Sigmoid colon (tissue), 7 donors: ENCODE measurements around the gene SUGCT. TPM values are rescaled to one million over a fixed set of nuclear protein-coding genes. Genes with fewer than 3 reads are reported as not detected.
A peak's percentile ranks its signal among the peaks of the same experiment; 100 is the strongest.
"Not testable (repeated sequence)": the region's sequence is repeated elsewhere in the genome, so short reads cannot be mapped to it uniquely, and the experiment has no call there.

Experiments used
- DNase-seq: peaks from one replicate; pipeline ENCODE4 v3.0.0-alpha.2; 2019
- H3K27ac ChIP-seq, 4 donors: fragments of 200-600 bp; sonication (generic); one replicate each; pipeline ENCODE4 v1.5.1; 2016 to 2019; ENCODE audit warnings: mild to moderate bottlenecking in 1 of 4
- H3K27me3 ChIP-seq, 3 donors: fragments of 200-600 bp; sonication (generic); one replicate each; pipeline ENCODE4 v1.5.1; 2019; ENCODE audit warnings: mild to moderate bottlenecking in 1 of 3
- H3K36me3 ChIP-seq, 4 donors: fragments of 200-600 bp; sonication (generic); one replicate each; pipeline ENCODE4 v1.5.1; 2016 to 2019
- H3K4me1 ChIP-seq, 4 donors: fragments of 200-600 bp; sonication (generic); one replicate each; pipeline ENCODE4 v1.5.1; 2017 to 2019
- H3K4me3 ChIP-seq, 4 donors: fragments of 200-600 bp; sonication (generic); one replicate each; pipeline ENCODE4 v1.5.1; 2017 to 2019; ENCODE audit warnings: mild to moderate bottlenecking in 2 of 4, moderate library complexity in 1 of 4
- H3K9me3 ChIP-seq, 4 donors: fragments of 200-600 bp in 3 of 4; sonication (generic) in 3 of 4; one replicate each; pipeline versions ENCODE4 v1.5.1 to v1.6.1; 2013 to 2019
- CTCF ChIP-seq, 4 experiments: fragments of 450-650 bp in 3 of 4; fragments of 200-600 bp in 1 of 4; IDR thresholded peaks; one replicate each; pipeline ENCODE4 v1.5.1; 2016 to 2019; ENCODE audit warnings: antibody characterized with exemption in 4 of 4, mild to moderate bottlenecking in 3 of 4, moderate library complexity in 2 of 4
- EP300 ChIP-seq, 4 donors: sonication (generic); formaldehyde crosslinking; IDR thresholded peaks; one replicate each; pipeline ENCODE4 v1.6.1; 2017; ENCODE audit warnings: antibody characterized with exemption in 4 of 4
- POLR2A ChIP-seq, 2 donors: fragments of 450-650 bp; IDR thresholded peaks; one replicate each; pipeline ENCODE4 v1.6.1; 2016; ENCODE audit warnings: antibody characterized with exemption in 2 of 2, mild to moderate bottlenecking in 2 of 2, moderate library complexity in 2 of 2
- POLR2AphosphoS5 ChIP-seq, 4 donors: sonication (generic); formaldehyde crosslinking; IDR thresholded peaks; one replicate each; pipeline ENCODE4 v1.6.1; 2017; ENCODE audit warnings: antibody characterized with exemption in 4 of 4
- WGBS, 2 donors: extraction: QIAGEN DNeasy Blood & Tissue Kit; methylation state at CpG; one replicate each; pipeline ENCODE4 v1.1.7; 2013; 5-methylcytosine and 5-hydroxymethylcytosine counted together
- intact Hi-C: fragments of 100-400 bp; cut with DNase I; formaldehyde crosslinking; loops from one replicate; pipeline ENCODE4 v1.15.1; 2023
- polyA plus RNA-seq, 3 donors: library from polyadenylated mRNA; stranded (reverse); fragments of 200-250 nt; gene quantifications; one replicate each; pipeline ENCODE4 v1.2.3, GENCODE V29; 2013
- total RNA-seq, 4 donors: library from RNA; depleted of rRNA; stranded (reverse); fragments of >200 nt; gene quantifications; one replicate each; pipeline ENCODE4 v1.1.0, GENCODE V29; 2016
- donor health status: healthy with polysubstance abuse.
- donor health status: Bipolar disorder and iron deficiency.
- donor health status: healthy.

Gene SUGCT
- total and polyA plus RNA-seq, 7 donors = 2.3 to 25.9 (median 6.3) TPM

GRCh38 chr7:40151504-40151903 lies 16.7 kb downstream of the SUGCT start:
- H3K36me3 ChIP-seq = no peaks in the 10 kb centered on the region
- no peak overlapping the region for H3K4me3 ChIP-seq
- no peaks in the 10 kb centered on the region for H3K27me3 ChIP-seq
- no peak for DNase-seq
- no peak overlapping the region for H3K27ac ChIP-seq
- intact Hi-C loops = no loop called here
- WGBS, 2 donors = 79 to 87% methylated on average over 1 of the region's 1 CpG
- H3K4me1 ChIP-seq = no peaks in the 10 kb centered on the region
- no peaks in the 10 kb centered on the region for H3K9me3 ChIP-seq
- TF ChIP-seq POLR2A (IDR thresholded peaks at IDR 0.05) (no peak), EP300 (IDR thresholded peaks at IDR 0.05) (no peak), POLR2AphosphoS5 (IDR thresholded peaks at IDR 0.05) (no peak), CTCF (IDR thresholded peaks at IDR 0.05) (no peak)

GRCh38 chr7:40156988-40157387 lies 22.2 kb downstream of the SUGCT start:
- Histone ChIP-seq H3K9me3 (no peaks in the 10 kb centered on the region), H3K4me3 (peak overlapping the region in 3 of 4 donors; percentile 16 to 42 (median 38)), H3K27ac (no peak overlapping the region), H3K36me3 (no peaks in the 10 kb centered on the region), H3K27me3 (no peaks in the 10 kb centered on the region), H3K4me1 (no peaks in the 10 kb centered on the region)
- no peak for DNase-seq
- 22 to 73% methylated on average over 4 of the region's 4 CpGs for WGBS, 2 donors
- intact Hi-C loops = no loop called here
- TF ChIP-seq CTCF (IDR thresholded peaks at IDR 0.05) = no peak
- no peak for TF ChIP-seq POLR2A (IDR thresholded peaks at IDR 0.05)
- TF ChIP-seq POLR2AphosphoS5 (IDR thresholded peaks at IDR 0.05) = no peak
- TF ChIP-seq EP300 (IDR thresholded peaks at IDR 0.05) = no peak

- H3K27ac ChIP-seq = no peak overlapping the region
- H3K36me3 ChIP-seq = no peaks in the 10 kb centered on the region
- TF ChIP-seq POLR2A (IDR thresholded peaks at IDR 0.05) (no peak), POLR2AphosphoS5 (IDR thresholded peaks at IDR 0.05) (no peak), CTCF (IDR thresholded peaks at IDR 0.05) (no peak), EP300 (IDR thresholded peaks at IDR 0.05) (no peak)
- WGBS, 2 donors = 88 to 92% methylated on average over 2 of the region's 2 CpGs
- H3K27me3 ChIP-seq = no peaks in the 10 kb centered on the region
- DNase-seq = no peak
- no peak overlapping the region for H3K4me3 ChIP-seq
- H3K4me1 ChIP-seq = no peaks in the 10 kb centered on the region
- no peaks in the 10 kb centered on the region for H3K9me3 ChIP-seq
- intact Hi-C loops = no loop called here
Measured at GRCh38 chr7:40162516-40162915, 27.7 kb downstream of the SUGCT start.

GRCh38 chr7:40165216-40165615 lies 30.4 kb downstream of the SUGCT start:
- H3K27me3 ChIP-seq = no peaks in the 10 kb centered on the region
- no peaks in the 10 kb centered on the region for H3K9me3 ChIP-seq
- H3K4me3 ChIP-seq = no peak overlapping the region
- TF ChIP-seq EP300 (IDR thresholded peaks at IDR 0.05) = no peak
- TF ChIP-seq POLR2AphosphoS5 (IDR thresholded peaks at IDR 0.05) = no peak
- no peak for TF ChIP-seq CTCF (IDR thresholded peaks at IDR 0.05)
- no peak for TF ChIP-seq POLR2A (IDR thresholded peaks at IDR 0.05)
- no peak overlapping the region for H3K27ac ChIP-seq
- intact Hi-C loops = no loop called here
- H3K36me3 ChIP-seq = no peaks in the 10 kb centered on the region
- no peaks in the 10 kb centered on the region for H3K4me1 ChIP-seq
- no peak for DNase-seq
- WGBS, 2 donors = 72 to 77% methylated on average over 1 of the region's 1 CpG

- Histone ChIP-seq H3K27me3 (no peaks in the 10 kb centered on the region), H3K9me3 (no peaks in the 10 kb centered on the region), H3K27ac (no peak overlapping the region), H3K4me1 (no peaks in the 10 kb centered on the region), H3K36me3 (no peaks in the 10 kb centered on the region), H3K4me3 (no peak overlapping the region)
- 95 to 97% methylated on average over 3 of the region's 3 CpGs for WGBS, 2 donors
- intact Hi-C loops = no loop called here
- TF ChIP-seq CTCF (IDR thresholded peaks at IDR 0.05) = no peak
- no peak for DNase-seq
Measured at GRCh38 chr7:40167291-40167690, 32.5 kb downstream of the SUGCT start.

- H3K27me3 ChIP-seq, DNase-seq, H3K9me3 ChIP-seq, H3K4me1 ChIP-seq, H3K4me3 ChIP-seq, intact Hi-C loops, H3K36me3 ChIP-seq, H3K27ac ChIP-seq: not testable (repeated sequence)
- WGBS, 2 donors = 88 to 89% methylated on average over 3 of the region's 3 CpGs
Measured at GRCh38 chr7:40168266-40168665, 33.5 kb downstream of the SUGCT start.

- H3K4me3 ChIP-seq, DNase-seq, H3K9me3 ChIP-seq, H3K36me3 ChIP-seq, H3K27ac ChIP-seq, intact Hi-C loops, H3K4me1 ChIP-seq, H3K27me3 ChIP-seq: not testable (repeated sequence)
- WGBS, 2 donors = 91 to 93% methylated on average over 13 of the region's 13 CpGs
Measured at GRCh38 chr7:40173121-40173520, 38.3 kb downstream of the SUGCT start.

GRCh38 chr7:40175256-40175655 lies 40.5 kb downstream of the SUGCT start:
- H3K4me1 ChIP-seq, intact Hi-C loops, H3K4me3 ChIP-seq, H3K27me3 ChIP-seq, DNase-seq, H3K36me3 ChIP-seq, H3K27ac ChIP-seq, H3K9me3 ChIP-seq: not testable (repeated sequence)
- 96% methylated on average over 6 of the region's 6 CpGs for WGBS, 2 donors
